ENCODE measurements around the gene NAALADL1.

GRCh38 chr11:65100674-65101350 lies 42.5 kb upstream of the NAALADL1 start:
- TF ChIP-seq POLR2A (IDR thresholded peaks at IDR 0.05; ENCODE audit: low read length) (no peak), GATA1 (IDR thresholded peaks at IDR 0.05; ENCODE audit: low read depth, low read length) (no peak)

All from erythroblast (primary cell).